ENCODE data around the gene BRSK2.

The BRSK2 gene

GRCh38 chr11:1444321-1444720 lies 54.6 kb downstream of the BRSK2 start:
- no peak overlapping the region for H3K4me3 ChIP-seq (ENCODE audit: control insufficient read depth, low read depth, low read length)
- TF ChIP-seq, protein P1, sequence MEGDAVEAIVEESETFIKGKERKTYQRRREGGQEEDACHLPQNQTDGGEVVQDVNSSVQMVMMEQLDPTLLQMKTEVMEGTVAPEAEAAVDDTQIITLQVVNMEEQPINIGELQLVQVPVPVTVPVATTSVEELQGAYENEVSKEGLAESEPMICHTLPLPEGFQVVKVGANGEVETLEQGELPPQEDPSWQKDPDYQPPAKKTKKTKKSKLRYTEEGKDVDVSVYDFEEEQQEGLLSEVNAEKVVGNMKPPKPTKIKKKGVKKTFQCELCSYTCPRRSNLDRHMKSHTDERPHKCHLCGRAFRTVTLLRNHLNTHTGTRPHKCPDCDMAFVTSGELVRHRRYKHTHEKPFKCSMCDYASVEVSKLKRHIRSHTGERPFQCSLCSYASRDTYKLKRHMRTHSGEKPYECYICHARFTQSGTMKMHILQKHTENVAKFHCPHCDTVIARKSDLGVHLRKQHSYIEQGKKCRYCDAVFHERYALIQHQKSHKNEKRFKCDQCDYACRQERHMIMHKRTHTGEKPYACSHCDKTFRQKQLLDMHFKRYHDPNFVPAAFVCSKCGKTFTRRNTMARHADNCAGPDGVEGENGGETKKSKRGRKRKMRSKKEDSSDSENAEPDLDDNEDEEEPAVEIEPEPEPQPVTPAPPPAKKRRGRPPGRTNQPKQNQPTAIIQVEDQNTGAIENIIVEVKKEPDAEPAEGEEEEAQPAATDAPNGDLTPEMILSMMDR (IDR thresholded peaks at IDR 0.05; ENCODE audit: control insufficient read depth, insufficient read depth, low read depth, low read length, missing control alignments), result no peak
- no peak for DNase-seq (ENCODE audit: low read depth)

- no peak for DNase-seq (ENCODE audit: low read depth)
- H3K4me3 ChIP-seq (ENCODE audit: control insufficient read depth, low read depth, low read length), result no peak overlapping the region
- TF ChIP-seq, protein P1 (IDR thresholded peaks at IDR 0.05; ENCODE audit: control insufficient read depth, insufficient read depth, low read depth, low read length, missing control alignments), result no peak
Observed at GRCh38 chr11:1444823-1445422, 55.2 kb downstream of the BRSK2 start.

DNA sequence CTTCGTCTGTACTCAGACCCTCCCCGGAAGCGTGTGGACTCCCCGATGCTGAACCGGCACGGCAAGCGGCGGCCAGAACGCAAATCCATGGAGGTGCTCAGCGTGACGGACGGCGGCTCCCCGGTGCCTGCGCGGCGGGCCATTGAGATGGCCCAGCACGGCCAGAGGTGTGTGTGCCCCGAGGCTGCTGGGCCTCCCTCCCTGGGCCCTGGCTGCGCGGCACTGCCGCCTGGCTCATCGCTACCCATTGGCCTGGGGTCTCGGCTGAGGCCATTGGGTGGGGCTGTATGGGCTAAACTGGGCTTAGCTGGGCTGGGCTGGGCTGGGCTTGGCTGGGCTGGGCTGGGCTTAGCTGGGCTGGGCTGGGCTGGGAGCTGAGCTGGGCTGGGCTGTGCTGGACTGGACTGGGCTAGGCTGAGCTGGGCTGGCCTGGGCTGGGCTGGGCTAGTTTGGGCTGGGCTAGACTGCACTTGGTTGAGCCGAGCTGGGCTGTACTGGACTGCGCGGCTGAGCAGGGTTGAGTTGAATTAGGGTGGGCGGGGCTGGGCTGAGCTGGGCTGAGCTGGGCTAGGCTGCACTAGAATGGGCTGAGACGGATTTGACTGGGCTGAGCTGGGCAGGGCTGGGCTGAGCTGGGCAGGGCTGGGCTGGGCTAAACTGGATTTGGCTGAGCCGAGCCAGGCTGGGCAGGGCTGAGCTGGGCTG lies 56.2 kb downstream of the BRSK2 start:
- DNase-seq (ENCODE audit: low read depth), result no peak
- H3K4me3 ChIP-seq (ENCODE audit: control insufficient read depth, low read depth, low read length), result no peak overlapping the region
- TF ChIP-seq, protein P1 (IDR thresholded peaks at IDR 0.05; ENCODE audit: control insufficient read depth, insufficient read depth, low read depth, low read length, missing control alignments), result no peak

- H3K4me3 ChIP-seq (ENCODE audit: control insufficient read depth, low read depth, low read length), result no peak overlapping the region
- TF ChIP-seq, protein P1 (IDR thresholded peaks at IDR 0.05; ENCODE audit: control insufficient read depth, insufficient read depth, low read depth, low read length, missing control alignments), result no peak
- no peak for DNase-seq (ENCODE audit: low read depth)
Observed at GRCh38 chr11:1446623-1447022, 56.9 kb downstream of the BRSK2 start.

DNA sequence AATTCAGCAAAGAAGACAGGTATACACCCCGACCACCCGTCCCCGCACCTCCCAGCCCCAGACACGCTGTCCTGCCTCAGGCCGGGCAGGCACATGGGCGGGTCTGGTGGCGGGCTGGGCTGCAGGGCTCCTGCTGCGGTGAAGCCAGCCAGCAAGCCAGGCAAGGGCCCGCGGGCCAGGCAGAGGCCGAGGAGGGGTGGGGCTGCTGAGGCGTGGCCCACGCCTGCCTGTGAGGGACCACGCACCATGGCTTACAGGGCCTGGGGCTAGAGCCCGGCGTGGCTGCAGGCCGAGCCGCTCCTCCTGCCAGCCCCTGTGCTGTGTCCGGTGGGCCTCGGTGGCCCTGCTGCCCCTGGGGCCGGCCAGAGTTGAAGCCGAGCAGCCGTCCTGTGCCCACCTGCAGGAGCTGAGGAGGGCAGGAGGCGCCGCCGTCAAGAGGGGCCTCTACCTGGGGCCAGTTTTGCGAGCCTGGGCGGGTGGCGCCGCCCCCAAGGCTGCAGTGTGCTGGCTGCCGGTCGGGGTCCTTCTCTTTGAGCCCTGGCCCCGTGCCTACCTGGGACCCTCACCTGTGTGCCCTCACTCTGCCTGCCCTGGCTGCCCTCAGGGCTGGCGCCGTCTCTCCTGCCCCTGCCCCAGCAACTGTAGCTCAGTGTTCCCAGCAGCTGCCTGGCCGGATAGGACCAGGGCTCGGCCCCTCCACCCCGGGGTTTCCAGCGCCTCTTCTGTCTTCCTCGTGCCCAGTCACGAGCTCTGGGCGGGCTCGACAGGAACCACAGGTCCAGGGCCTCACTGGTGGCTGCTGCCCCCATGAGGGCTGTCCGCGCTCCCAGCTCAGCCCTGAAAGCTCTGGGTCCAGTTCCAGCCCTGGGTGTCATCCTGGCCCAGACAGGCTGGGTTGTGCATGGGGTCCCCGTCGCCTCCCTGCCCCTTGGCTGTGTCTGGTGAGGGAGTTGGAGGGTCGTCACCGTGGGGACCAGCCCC lies 58.4 kb downstream of the BRSK2 start:
- DNase-seq (ENCODE audit: low read depth), result no peak
- TF ChIP-seq, protein P1 (IDR thresholded peaks at IDR 0.05; ENCODE audit: control insufficient read depth, insufficient read depth, low read depth, low read length, missing control alignments), result no peak
- no peak overlapping the region for H3K4me3 ChIP-seq (ENCODE audit: control insufficient read depth, low read depth, low read length)

- no peak for DNase-seq (ENCODE audit: low read depth)
- no peak overlapping the region for H3K4me3 ChIP-seq (ENCODE audit: control insufficient read depth, low read depth, low read length)
- TF ChIP-seq, protein P1 (IDR thresholded peaks at IDR 0.05; ENCODE audit: control insufficient read depth, insufficient read depth, low read depth, low read length, missing control alignments), result no peak
Observed at GRCh38 chr11:1448882-1449281, 59.1 kb downstream of the BRSK2 start.
